Transverse colon (tissue), 4 donors: ENCODE data around the gene CMPK1. TPM values are rescaled to one million over a fixed set of nuclear protein-coding genes. Genes with fewer than 3 reads are reported as not detected.

Experiments used
- DNase-seq: peaks from one replicate; pipeline ENCODE4 v3.0.0-alpha.2; 2019
- H3K27ac ChIP-seq, 4 donors: fragments of 200-600 bp; sonication (generic); 2 replicates each; pipeline ENCODE4 v1.5.1; 2016 to 2018; ENCODE audit warnings: inconsistent platforms in 4 of 4
- H3K27me3 ChIP-seq: fragments of 200-600 bp; sonication (generic); 2 replicates; pipeline ENCODE4 v1.5.1; 2017; ENCODE audit warnings: inconsistent platforms
- H3K36me3 ChIP-seq, 4 donors: fragments of 200-600 bp; sonication (generic); 2 replicates each; pipeline ENCODE4 v1.5.1; 2017 to 2019; ENCODE audit warnings: inconsistent platforms in 4 of 4
- H3K4me1 ChIP-seq, 4 donors: fragments of 200-600 bp; sonication (generic); 2 replicates each; pipeline ENCODE4 v1.5.1; 2017 to 2020; ENCODE audit warnings: inconsistent platforms in 4 of 4
- H3K4me3 ChIP-seq, 4 donors: fragments of 200-600 bp; sonication (generic); 1 replicate in 1 of 4; 2 replicates in 3 of 4; pipeline versions ENCODE4 v1.5.1 to v1.6.1; 2017 to 2019; ENCODE audit warnings: inconsistent platforms in 4 of 4
- H3K9me3 ChIP-seq, 2 donors: fragments of 200-600 bp; sonication (generic); 2 replicates each; pipeline ENCODE4 v1.5.1; 2017 to 2019; ENCODE audit warnings: inconsistent platforms in 2 of 2
- CTCF ChIP-seq, 5 experiments: fragments of 200-600 bp in 3 of 5; fragments of 450-650 bp in 2 of 5; sonication (generic) in 3 of 5; IDR thresholded peaks; 1 replicate in 2 of 5; 2 replicates in 3 of 5; pipeline ENCODE4 v1.5.1; 2016 to 2017; ENCODE audit warnings: antibody characterized with exemption in 5 of 5, inconsistent platforms in 3 of 5, mild to moderate bottlenecking in 2 of 5, moderate library complexity in 1 of 5
- EP300 ChIP-seq: sonication (generic); formaldehyde crosslinking; IDR thresholded peaks from one replicate; pipeline ENCODE4 v1.6.1; 2017; ENCODE audit warnings: antibody characterized with exemption, low read depth
- POLR2A ChIP-seq: fragments of 450-650 bp; IDR thresholded peaks from one replicate; pipeline ENCODE4 v1.6.1; 2016; ENCODE audit warnings: antibody characterized with exemption, mild to moderate bottlenecking, moderate library complexity
- POLR2AphosphoS5 ChIP-seq, 3 donors: sonication (generic); formaldehyde crosslinking; IDR thresholded peaks; one replicate each; pipeline ENCODE4 v1.6.1; 2016; ENCODE audit warnings: antibody characterized with exemption in 3 of 3
- WGBS, 2 donors: methylation state at CpG; one replicate each; pipeline ENCODE4 v1.1.5; 2018; ENCODE audit warnings: low coverage in 1 of 2; 5-methylcytosine and 5-hydroxymethylcytosine counted together
- in situ Hi-C, 4 donors: fragments of 200-750 bp; cut with MboI; loops; one replicate each; pipeline versions ENCODE4 v1.15.0 to v1.15.1; 2017; ENCODE audit warnings: low sequenced_read_pairs in 3 of 4, low pct_ligation_motif_present in 1 of 4, low pct_unique_long_range_greater_than_20kb in 1 of 4
- intact Hi-C: fragments of 100-400 bp; cut with DNase I; formaldehyde crosslinking; loops from one replicate; pipeline ENCODE4 v1.15.1; 2023; ENCODE audit warnings: low total_unique reads
- total RNA-seq, 4 donors: library from RNA; depleted of rRNA; stranded (reverse); fragments of >200 nt; gene quantifications; one replicate each; pipeline ENCODE4 v1.1.0, GENCODE V29; 2016

Gene CMPK1
- total RNA-seq, 4 donors from 2014 or later: 71.6 to 162 (median 109) TPM

- no peak for TF ChIP-seq POLR2A
- TF ChIP-seq POLR2AphosphoS5 (IDR thresholded peaks at IDR 0.05): no peak
- DNase-seq: no peak
- no peaks in the 10 kb centered on the region for H3K9me3 ChIP-seq
- H3K4me1 ChIP-seq: peaks cover 0 to 3% (median 0%) of the 10 kb centered on the region in 4 donors
- no peak overlapping the region for H3K27ac ChIP-seq
- H3K27me3 ChIP-seq: peaks cover 5% of the 10 kb centered on the region
- no peaks in the 10 kb centered on the region for H3K36me3 ChIP-seq
- WGBS, 2 donors: 52 to 58% methylated on average over 4 of the region's 4 CpGs
- intact Hi-C loops: no loop called here
- no peak overlapping the region for H3K4me3 ChIP-seq
- in situ Hi-C loops: loop anchor here in 2 of 4 donors (25.0 kb wide), 1 partner anchor 212 kb away; the partner anchor contains the start of gene PDZK1IP1 (in 2 of the 2)
These were observed 66.2 kb downstream of the CMPK1 start for GRCh38 chr1:47399846-47400155.

DNA sequence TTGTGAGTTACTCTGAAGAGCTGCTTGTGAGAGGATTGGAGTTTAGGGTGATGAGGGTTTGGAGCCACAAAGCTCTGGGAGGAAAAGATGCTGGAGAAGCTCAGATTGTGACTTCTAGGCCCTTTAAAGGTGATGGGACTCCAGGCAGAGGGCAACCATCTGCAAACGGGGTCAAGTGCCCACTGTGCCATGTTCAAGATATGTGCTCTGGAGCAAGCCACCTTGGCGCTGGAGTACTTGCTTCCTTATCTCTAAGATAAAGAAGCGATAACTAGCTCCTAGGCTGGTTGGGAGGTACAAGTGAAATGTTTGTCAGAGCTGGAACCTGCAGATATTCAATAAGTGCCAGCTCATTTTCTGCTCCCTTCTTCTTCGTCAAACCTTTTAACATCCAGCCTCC, 68.2 kb downstream of the CMPK1 start:
- H3K4me3 ChIP-seq: no peak overlapping the region
- in situ Hi-C loops (loop anchor here in 2 of 4 donors (25.0 kb wide), 1 partner anchor 214 kb away; the partner anchor contains the start of gene PDZK1IP1 (in 2 of the 2)), intact Hi-C loops (no loop called here)
- no peaks in the 10 kb centered on the region for H3K36me3 ChIP-seq
- peaks cover 0 to 3% (median 0%) of the 10 kb centered on the region in 4 donors for H3K4me1 ChIP-seq
- TF ChIP-seq POLR2A (no peak), CTCF (IDR thresholded peaks at IDR 0.05) (no peak), POLR2AphosphoS5 (IDR thresholded peaks at IDR 0.05) (no peak), EP300 (no peak)
- no peak for DNase-seq
- no peaks in the 10 kb centered on the region for H3K9me3 ChIP-seq
- WGBS, 2 donors: 65 to 76% methylated on average over 2 to 4 of the region's 4 CpGs
- no peak overlapping the region for H3K27ac ChIP-seq
- H3K27me3 ChIP-seq: peaks cover 5% of the 10 kb centered on the region

- no peak for DNase-seq
- Histone ChIP-seq H3K9me3 (no peaks in the 10 kb centered on the region), H3K36me3 (no peaks in the 10 kb centered on the region), H3K27ac (no peak overlapping the region), H3K27me3 (peaks cover 5% of the 10 kb centered on the region), H3K4me3 (no peak overlapping the region), H3K4me1 (peaks cover 0 to 3% (median 0%) of the 10 kb centered on the region in 4 donors)
- WGBS, 2 donors: 90 to 97% methylated on average over 4 of the region's 4 CpGs
- intact Hi-C loops (no loop called here), in situ Hi-C loops (loop anchor here in 2 of 4 donors (25.0 kb wide), 1 partner anchor 215 kb away; the partner anchor contains the start of gene PDZK1IP1 (in 2 of the 2))
- TF ChIP-seq CTCF (IDR thresholded peaks at IDR 0.05): no peak
These were observed 69.0 kb downstream of the CMPK1 start for GRCh38 chr1:47402591-47402990.

DNA sequence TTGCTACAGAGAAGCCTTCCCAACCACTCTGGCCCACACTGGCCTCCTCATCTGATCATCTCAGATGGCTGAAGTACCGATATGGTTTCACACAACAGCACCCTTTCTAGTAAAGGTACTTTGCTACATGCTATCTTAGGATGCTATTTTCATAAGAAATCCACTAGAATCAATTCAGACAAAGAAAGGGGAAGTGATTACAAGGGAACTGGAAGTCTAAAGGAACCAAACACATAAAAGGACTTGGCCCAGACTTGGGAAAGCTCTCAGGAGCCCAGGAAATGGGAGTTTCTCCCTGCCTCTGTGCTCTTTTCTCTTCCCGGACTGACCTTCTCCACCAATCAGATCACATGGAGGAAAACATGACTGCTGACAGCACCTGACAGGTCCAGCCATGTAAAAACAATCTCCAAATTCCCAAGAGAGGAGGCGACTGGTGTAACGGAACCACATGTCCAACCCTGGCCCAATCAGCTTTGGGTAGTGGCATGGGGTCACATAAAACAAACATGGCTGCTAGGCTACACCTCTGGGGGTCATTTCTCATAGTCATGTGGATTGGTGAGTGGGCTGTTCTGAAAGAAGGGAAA, 69.8 kb downstream of the CMPK1 start:
- intact Hi-C loops (no loop called here), in situ Hi-C loops (loop anchor here in 2 of 4 donors (25.0 kb wide), 1 partner anchor 216 kb away; the partner anchor contains the start of gene PDZK1IP1 (in 2 of the 2))

GRCh38 chr1:47405697-47406096, 72.1 kb downstream of the CMPK1 start:
- no peak overlapping the region for H3K4me3 ChIP-seq
- no peaks in the 10 kb centered on the region for H3K4me1 ChIP-seq
- no peak for TF ChIP-seq EP300
- no peaks in the 10 kb centered on the region for H3K27me3 ChIP-seq
- WGBS, 2 donors: 83 to 100% methylated on average over 1 to 5 of the region's 5 CpGs
- no peak overlapping the region for H3K27ac ChIP-seq
- no peak for DNase-seq
- no peaks in the 10 kb centered on the region for H3K9me3 ChIP-seq
- in situ Hi-C loops (loop anchor here in 2 of 4 donors (25.0 kb wide), 1 partner anchor 218 kb away; the partner anchor contains the start of gene PDZK1IP1 (in 2 of the 2)), intact Hi-C loops (no loop called here)
- no peaks in the 10 kb centered on the region for H3K36me3 ChIP-seq

More for the DNA sequence above, 69.8 kb downstream of the CMPK1 start:
- Histone ChIP-seq H3K9me3 (no peaks in the 10 kb centered on the region), H3K27me3 (peaks cover 5% of the 10 kb centered on the region), H3K4me3 (no peak overlapping the region), H3K4me1 (peaks cover 0 to 3% (median 0%) of the 10 kb centered on the region in 4 donors), H3K27ac (no peak overlapping the region), H3K36me3 (no peaks in the 10 kb centered on the region)
- TF ChIP-seq EP300 (no peak), POLR2A (no peak), POLR2AphosphoS5 (IDR thresholded peaks at IDR 0.05) (no peak)
- 88 to 100% methylated on average over 2 to 4 of the region's 4 CpGs for WGBS, 2 donors
- DNase-seq: no peak
